Measurements from ENCODE around the gene ELOVL1.
A peak's percentile ranks its signal among the peaks of the same experiment; 100 is the strongest.
"Not testable (repeated sequence)": the region's sequence is repeated elsewhere in the genome, so short reads cannot be mapped to it uniquely, and the experiment has no call there.

The ELOVL1 gene

GRCh38 chr1:43389326-43390313 is 21.8 kb upstream of the ELOVL1 start, which contains the start of the genes MED8 and SZT2:
Gene MED8, minus strand, starts transcription at chr1:43389800. Its CDS starts 36 bp downstream, at chr1:43389764.
Gene SZT2, plus strand, starts transcription at chr1:43389899. Its CDS starts 70 bp downstream, at chr1:43389969.
- Mint-ChIP-seq H3K36me3 (peaks cover 23% of the 10 kb centered on the region), H3K27ac (peak within 1 kb of the TSS; percentile 92)

GRCh38 chr1:43388613-43389012 is 20.8 kb upstream of the ELOVL1 start:
- Mint-ChIP-seq H3K4me3 (peak overlapping the region; percentile 94), H3K27ac (peak overlapping the region; percentile 92), H3K27me3 (no peaks in the 10 kb centered on the region), H3K36me3 (peaks cover 20% of the 10 kb centered on the region), H3K4me1 (peaks cover 37% of the 10 kb centered on the region), H3K9me3 (no peaks in the 10 kb centered on the region)
- ATAC-seq = no peak

More at GRCh38 chr1:43389326-43390313, 21.8 kb upstream of the ELOVL1 start, which contains the start of the genes MED8 and SZT2:
- peak; percentile 97 for ATAC-seq
- H3K4me3 Mint-ChIP-seq = peak within 1 kb of the TSS; percentile 94
- H3K9me3 Mint-ChIP-seq = no peaks in the 10 kb centered on the region
- peaks cover 40% of the 10 kb centered on the region for H3K4me1 Mint-ChIP-seq
- H3K27me3 Mint-ChIP-seq = no peaks in the 10 kb centered on the region

GRCh38 chr1:43387976-43388599 is 20.3 kb upstream of the ELOVL1 start:
- Mint-ChIP-seq H3K27ac (peak overlapping the region; percentile 92), H3K4me3 (peak overlapping the region; percentile 94), H3K4me1 (peaks cover 31% of the 10 kb centered on the region), H3K36me3 (peaks cover 24% of the 10 kb centered on the region), H3K27me3 (no peaks in the 10 kb centered on the region), H3K9me3 (no peaks in the 10 kb centered on the region)
- no peak for ATAC-seq

- H3K27ac Mint-ChIP-seq = no peak overlapping the region
- no peaks in the 10 kb centered on the region for H3K27me3 Mint-ChIP-seq
- H3K4me1 Mint-ChIP-seq = peaks cover 26% of the 10 kb centered on the region
- peaks cover 35% of the 10 kb centered on the region for H3K36me3 Mint-ChIP-seq
- no peaks in the 10 kb centered on the region for H3K9me3 Mint-ChIP-seq
- no peak overlapping the region for H3K4me3 Mint-ChIP-seq
- no peak for ATAC-seq
These were observed 18.9 kb upstream of the ELOVL1 start for GRCh38 chr1:43386676-43387075.

GRCh38 chr1:43383449-43383848 is 15.6 kb upstream of the ELOVL1 start:
- no peak overlapping the region for H3K27ac Mint-ChIP-seq
- peaks cover 22% of the 10 kb centered on the region for H3K4me1 Mint-ChIP-seq
- no peaks in the 10 kb centered on the region for H3K27me3 Mint-ChIP-seq
- no peak for ATAC-seq
- H3K4me3 Mint-ChIP-seq = no peak overlapping the region
- H3K9me3 Mint-ChIP-seq = no peaks in the 10 kb centered on the region
- H3K36me3 Mint-ChIP-seq = peaks cover 53% of the 10 kb centered on the region

- H3K27ac Mint-ChIP-seq = no peak overlapping the region
- H3K36me3 Mint-ChIP-seq = peaks cover 53% of the 10 kb centered on the region
- H3K4me1 Mint-ChIP-seq = peaks cover 18% of the 10 kb centered on the region
These were observed 14.4 kb upstream of the ELOVL1 start for GRCh38 chr1:43382027-43382779.

GRCh38 chr1:43381612-43382011 is 13.8 kb upstream of the ELOVL1 start:
- Mint-ChIP-seq H3K27ac (no peak overlapping the region), H3K4me1 (peaks cover 17% of the 10 kb centered on the region), H3K27me3 (no peaks in the 10 kb centered on the region), H3K4me3 (no peak overlapping the region), H3K9me3 (no peaks in the 10 kb centered on the region), H3K36me3 (peaks cover 51% of the 10 kb centered on the region)
- no peak for ATAC-seq

More at GRCh38 chr1:43382027-43382779, 14.4 kb upstream of the ELOVL1 start:
- H3K4me3 Mint-ChIP-seq = no peak overlapping the region
- ATAC-seq = no peak
- H3K9me3 Mint-ChIP-seq = no peaks in the 10 kb centered on the region
- H3K27me3 Mint-ChIP-seq = no peaks in the 10 kb centered on the region

- Mint-ChIP-seq H3K27me3 (no peaks in the 10 kb centered on the region), H3K36me3 (peaks cover 46% of the 10 kb centered on the region), H3K4me1 (peaks cover 17% of the 10 kb centered on the region), H3K4me3 (no peak overlapping the region), H3K27ac (no peak overlapping the region), H3K9me3 (no peaks in the 10 kb centered on the region)
- ATAC-seq = no peak
These were observed 11.7 kb upstream of the ELOVL1 start for GRCh38 chr1:43379476-43379875.

- no peaks in the 10 kb centered on the region for H3K27me3 Mint-ChIP-seq
- H3K27ac Mint-ChIP-seq = no peak overlapping the region
- H3K36me3 Mint-ChIP-seq = peaks cover 37% of the 10 kb centered on the region
- H3K4me3 Mint-ChIP-seq = no peak overlapping the region
- no peak for ATAC-seq
- H3K9me3 Mint-ChIP-seq = no peaks in the 10 kb centered on the region
- H3K4me1 Mint-ChIP-seq = peaks cover 17% of the 10 kb centered on the region
These were observed 10.0 kb upstream of the ELOVL1 start for GRCh38 chr1:43377831-43378230.

- H3K9me3 Mint-ChIP-seq = no peaks in the 10 kb centered on the region
- H3K4me3 Mint-ChIP-seq = no peak overlapping the region
- no peak overlapping the region for H3K27ac Mint-ChIP-seq
- ATAC-seq = no peak
- H3K36me3 Mint-ChIP-seq = peaks cover 30% of the 10 kb centered on the region
- peaks cover 16% of the 10 kb centered on the region for H3K4me1 Mint-ChIP-seq
- no peaks in the 10 kb centered on the region for H3K27me3 Mint-ChIP-seq
These were observed 9.0 kb upstream of the ELOVL1 start for GRCh38 chr1:43376723-43377235.

GRCh38 chr1:43373066-43373940 is 5.5 kb upstream of the ELOVL1 start:
- Mint-ChIP-seq H3K27ac (no peak overlapping the region), H3K4me1 (peaks cover 23% of the 10 kb centered on the region), H3K27me3 (no peaks in the 10 kb centered on the region), H3K4me3 (no peak overlapping the region), H3K36me3 (peaks cover 6% of the 10 kb centered on the region), H3K9me3 (no peaks in the 10 kb centered on the region)
- ATAC-seq = no peak

- Mint-ChIP-seq H3K9me3 (no peaks in the 10 kb centered on the region), H3K27ac (no peak overlapping the region), H3K27me3 (no peaks in the 10 kb centered on the region), H3K36me3 (peaks cover 6% of the 10 kb centered on the region), H3K4me3 (no peak overlapping the region), H3K4me1 (peaks cover 28% of the 10 kb centered on the region)
- no peak for ATAC-seq
These were observed 4.4 kb upstream of the ELOVL1 start for GRCh38 chr1:43372172-43372571.

- H3K9me3 Mint-ChIP-seq = no peaks in the 10 kb centered on the region
- H3K27ac Mint-ChIP-seq = peak overlapping the region; percentile 33
- no peaks in the 10 kb centered on the region for H3K27me3 Mint-ChIP-seq
- no peak for ATAC-seq
- H3K36me3 Mint-ChIP-seq = peaks cover 11% of the 10 kb centered on the region
- H3K4me3 Mint-ChIP-seq = no peak overlapping the region
- H3K4me1 Mint-ChIP-seq = peaks cover 42% of the 10 kb centered on the region
These were observed 2.8 kb upstream of the ELOVL1 start for GRCh38 chr1:43370564-43370963.

GRCh38 chr1:43369779-43370178 is 2.0 kb upstream of the ELOVL1 start:
- not testable (repeated sequence) for H3K9me3 Mint-ChIP-seq, H3K27me3 Mint-ChIP-seq, H3K27ac Mint-ChIP-seq, ATAC-seq, H3K4me3 Mint-ChIP-seq
- peaks cover 13% of the 10 kb centered on the region for H3K36me3 Mint-ChIP-seq
- H3K4me1 Mint-ChIP-seq = peaks cover 46% of the 10 kb centered on the region
